ENCODE results near the gene HIPK4. TPM values are rescaled to one million over a fixed set of nuclear protein-coding genes. Genes with fewer than 3 reads are reported as not detected.

HIPK4 gene
- total and polyA plus RNA-seq, 10 donors, result 0.08 to 0.19 TPM; not detected in 8

- intact Hi-C loops (cut with DNase I; ENCODE audit: low total_unique reads), result no loop called here
- no peak overlapping the region for H3K4me3 ChIP-seq
- peaks cover 0 to 73% (median 30%) of the 10 kb centered on the region in 6 donors for H3K36me3 ChIP-seq
Observed at GRCh38 chr19:40378509-40378908, 11.5 kb downstream of the HIPK4 start.

GRCh38 chr19:40377876-40378385, 12.1 kb downstream of the HIPK4 start:
- Histone ChIP-seq H3K36me3 (peaks cover 0 to 79% (median 30%) of the 10 kb centered on the region in 6 donors), H3K9me3 (no peaks in the 10 kb centered on the region), H3K4me1 (no peaks in the 10 kb centered on the region), H3K4me3 (no peak overlapping the region), H3K27me3 (replicated peaks in 1 of 7) (no peaks in the 10 kb centered on the region), H3K27ac (peak overlapping the region in 2 of 8 donors; percentile 13 to 50)
- intact Hi-C loops (cut with DNase I; ENCODE audit: low total_unique reads), result no loop called here
- 83 to 91% (median 87%) methylated on average over 18 to 25 of the region's 25 CpGs for WGBS, 5 donors
- DNase-seq, result no peak
- TF ChIP-seq POLR2AphosphoS5 (IDR thresholded peaks at IDR 0.05), result peak in 2 of 3 donors; percentile 30 to 52
- TF ChIP-seq CTCF (IDR thresholded peaks at IDR 0.05 in 8 of 11, conservative IDR thresholded peaks at IDR 0.05 in 3 of 11), result no peak

More at GRCh38 chr19:40378509-40378908, 11.5 kb downstream of the HIPK4 start:
- Histone ChIP-seq H3K27ac (peak overlapping the region in 2 of 8 donors; percentile 13 to 50), H3K27me3 (replicated peaks in 1 of 7) (no peaks in the 10 kb centered on the region), H3K4me1 (no peaks in the 10 kb centered on the region), H3K9me3 (no peaks in the 10 kb centered on the region)
- WGBS, 5 donors, result 70 to 94% (median 82%) methylated on average over 2 of the region's 2 CpGs
- DNase-seq, result no peak
- no peak for TF ChIP-seq POLR2A (IDR thresholded peaks at IDR 0.05)
- TF ChIP-seq POLR2AphosphoS5 (IDR thresholded peaks at IDR 0.05), result no peak
- TF ChIP-seq CTCF (IDR thresholded peaks at IDR 0.05 in 8 of 11, conservative IDR thresholded peaks at IDR 0.05 in 3 of 11), result no peak

- WGBS, 5 donors, result 76 to 90% (median 88%) methylated on average over 13 to 17 of the region's 17 CpGs
- Histone ChIP-seq H3K4me3 (no peak overlapping the region), H3K36me3 (peaks cover 0 to 94% (median 36%) of the 10 kb centered on the region in 6 donors), H3K4me1 (no peaks in the 10 kb centered on the region), H3K27ac (no peak overlapping the region), H3K27me3 (replicated peaks in 1 of 7) (no peaks in the 10 kb centered on the region), H3K9me3 (no peaks in the 10 kb centered on the region)
- no peak for TF ChIP-seq CTCF (IDR thresholded peaks at IDR 0.05 in 8 of 11, conservative IDR thresholded peaks at IDR 0.05 in 3 of 11)
- no peak for TF ChIP-seq POLR2A (IDR thresholded peaks at IDR 0.05)
- TF ChIP-seq POLR2AphosphoS5 (IDR thresholded peaks at IDR 0.05), result peak in 2 of 3 donors; percentile 15 to 45
- intact Hi-C loops (cut with DNase I; ENCODE audit: low total_unique reads), result no loop called here
- DNase-seq, result no peak
Observed at GRCh38 chr19:40376286-40376862, 13.6 kb downstream of the HIPK4 start.

- H3K9me3 ChIP-seq, result no peaks in the 10 kb centered on the region
- H3K4me1 ChIP-seq, result peaks cover 0 to 8% (median 2%) of the 10 kb centered on the region in 6 donors
- H3K27me3 ChIP-seq (replicated peaks in 1 of 7), result no peaks in the 10 kb centered on the region
- no peak overlapping the region for H3K27ac ChIP-seq
- no peak for DNase-seq
- intact Hi-C loops (cut with DNase I; ENCODE audit: low total_unique reads), result no loop called here
- no peak for TF ChIP-seq POLR2AphosphoS5 (IDR thresholded peaks at IDR 0.05)
- TF ChIP-seq CTCF (IDR thresholded peaks at IDR 0.05 in 8 of 11, conservative IDR thresholded peaks at IDR 0.05 in 3 of 11), result no peak
- TF ChIP-seq POLR2A (IDR thresholded peaks at IDR 0.05), result no peak
- WGBS, 5 donors, result 95 to 98% (median 96%) methylated on average over 6 to 7 of the region's 7 CpGs
- no peak overlapping the region for H3K4me3 ChIP-seq
- peaks cover 0 to 98% (median 49%) of the 10 kb centered on the region in 6 donors for H3K36me3 ChIP-seq
Observed at GRCh38 chr19:40374084-40374483, 15.9 kb downstream of the HIPK4 start.

All from spleen (tissue), 11 donors.